MM.1S (cell line): ENCODE measurements around the gene KCNJ1.

Experiments
- DNase-seq: peaks from one replicate; pipeline ENCODE4 v3.0.0-alpha.2; 2015
- H2AFZ ChIP-seq: fragments of 300-600 bp; sonication (generic); 2 replicates; pipeline ENCODE4 v1.6.0; 2016; ENCODE audit warnings: antibody characterized with exemption, low read length
- H3F3A ChIP-seq: fragments of 300-600 bp; sonication (generic); 2 replicates; pipeline ENCODE4 v1.6.1; 2016; ENCODE audit warnings: mild to moderate bottlenecking, antibody characterized with exemption, low read length, moderate library complexity, mixed read lengths; ENCODE audit not compliant: insufficient read depth
- H3K27ac ChIP-seq: fragments of 300-600 bp; sonication (generic); 2 replicates; pipeline ENCODE4 v1.5.1; 2016; ENCODE audit warnings: mild to moderate bottlenecking, low read length
- H3K27me3 ChIP-seq: fragments of 300-600 bp; sonication (generic); replicated peaks from 2 replicates; pipeline ENCODE4 v1.6.0; 2016; ENCODE audit warnings: low read length; ENCODE audit not compliant: insufficient read depth
- H3K36me3 ChIP-seq: fragments of 300-600 bp; sonication (generic); replicated peaks from 2 replicates; pipeline ENCODE4 v1.6.1; 2016; ENCODE audit warnings: mild to moderate bottlenecking, low read length, mixed read lengths; ENCODE audit not compliant: insufficient read depth
- H3K4me1 ChIP-seq: fragments of 300-600 bp; sonication (generic); 2 replicates; pipeline ENCODE4 v1.6.1; 2016; ENCODE audit warnings: low read length, mixed read lengths
- H3K4me2 ChIP-seq: fragments of 300-600 bp; sonication (generic); 2 replicates; pipeline ENCODE4 v1.6.0; 2016; ENCODE audit warnings: low read depth, low read length
- H3K4me3 ChIP-seq: fragments of 300-600 bp; sonication (generic); 2 replicates; pipeline ENCODE4 v1.5.1; 2016; ENCODE audit warnings: low read length, mixed read lengths
- H3K79me2 ChIP-seq: fragments of 300-600 bp; sonication (generic); 2 replicates; pipeline ENCODE4 v1.6.1; 2016; ENCODE audit warnings: mixed run types, low read length, mixed read lengths
- H3K9ac ChIP-seq: fragments of 300-600 bp; sonication (generic); 2 replicates; pipeline ENCODE4 v1.6.1; 2016; ENCODE audit warnings: low read length, mixed read lengths
- H3K9me2 ChIP-seq: fragments of 300-600 bp; sonication (generic); replicated peaks from 2 replicates; pipeline ENCODE4 v1.6.1; 2016; ENCODE audit warnings: mild to moderate bottlenecking, low read length, mixed read lengths; ENCODE audit not compliant: insufficient read depth
- H3K9me3 ChIP-seq: fragments of 300-600 bp; sonication (generic); replicated peaks from 2 replicates; pipeline ENCODE4 v1.6.1; 2016; ENCODE audit warnings: mild to moderate bottlenecking, low read length, mixed read lengths; ENCODE audit not compliant: insufficient read depth
- H4K20me1 ChIP-seq: fragments of 300-600 bp; sonication (generic); 2 replicates; pipeline ENCODE4 v1.6.1; 2016; ENCODE audit warnings: mild to moderate bottlenecking, low read length, moderate library complexity, mixed read lengths; ENCODE audit not compliant: insufficient read depth
- CTCF ChIP-seq: fragments of 300-600 bp; sonication (generic); IDR thresholded peaks from 2 replicates; pipeline ENCODE4 v1.5.1; 2016; ENCODE audit warnings: antibody characterized with exemption, low read length, mixed read lengths
- EZH2 ChIP-seq: fragments of 300-600 bp; sonication (generic); optimal IDR thresholded peaks from 2 replicates; pipeline ENCODE3; 2017; ENCODE audit warnings: low read depth, mild to moderate bottlenecking, antibody characterized with exemption, low read length, mixed read lengths
- EZH2phosphoT487 ChIP-seq: fragments of 300-600 bp; sonication (generic); IDR thresholded peaks from 2 replicates; pipeline ENCODE4 v1.6.1; 2018; ENCODE audit warnings: antibody characterized with exemption, low read length

The KCNJ1 gene

GRCh38 chr11:128901653-128902514 is 34.8 kb upstream of the KCNJ1 start:
- Histone ChIP-seq H3K27me3 (no peaks in the 10 kb centered on the region; the same call in 1 of the 2 replicates), H4K20me1 (no peaks in the 10 kb centered on the region), H3K4me1 (no peaks in the 10 kb centered on the region), H3K4me2 (no peak overlapping the region), H3K9me3 (no peaks in the 10 kb centered on the region), H3F3A (no peaks in the 10 kb centered on the region), H3K9ac (no peak overlapping the region), H2AFZ (no peak overlapping the region), H3K27ac (no peak overlapping the region), H3K36me3 (no peaks in the 10 kb centered on the region), H3K79me2 (no peaks in the 10 kb centered on the region), H3K9me2 (no peaks in the 10 kb centered on the region), H3K4me3 (no peak overlapping the region)
- no peak for DNase-seq
- TF ChIP-seq CTCF (no peak), EZH2 (no peak), EZH2phosphoT487 (no peak)

GRCh38 chr11:128900468-128900867 is 33.4 kb upstream of the KCNJ1 start:
- DNase-seq: no peak
- Histone ChIP-seq H3K4me2 (no peak overlapping the region), H3F3A (no peaks in the 10 kb centered on the region), H3K36me3 (no peaks in the 10 kb centered on the region), H4K20me1 (no peaks in the 10 kb centered on the region), H3K27me3 (no peaks in the 10 kb centered on the region; the same call in 1 of the 2 replicates), H3K79me2 (no peaks in the 10 kb centered on the region), H3K4me3 (no peak overlapping the region), H3K4me1 (no peaks in the 10 kb centered on the region), H3K27ac (no peak overlapping the region), H2AFZ (no peak overlapping the region), H3K9me2 (no peaks in the 10 kb centered on the region), H3K9me3 (no peaks in the 10 kb centered on the region), H3K9ac (no peak overlapping the region)
- no peak for TF ChIP-seq EZH2
- no peak for TF ChIP-seq CTCF
- no peak for TF ChIP-seq EZH2phosphoT487

GRCh38 chr11:128898580-128899344 is 31.7 kb upstream of the KCNJ1 start:
- no peaks in the 10 kb centered on the region for H3K9me2 ChIP-seq
- TF ChIP-seq EZH2phosphoT487 (no peak), EZH2 (no peak), CTCF (no peak)
- no peaks in the 10 kb centered on the region for H3K36me3 ChIP-seq
- H4K20me1 ChIP-seq: no peaks in the 10 kb centered on the region
- H3K4me1 ChIP-seq: peaks cover 12% of the 10 kb centered on the region
- H3K27me3 ChIP-seq: no peaks in the 10 kb centered on the region
- H3K79me2 ChIP-seq: no peaks in the 10 kb centered on the region
- no peaks in the 10 kb centered on the region for H3K9me3 ChIP-seq
- DNase-seq: no peak
- H2AFZ ChIP-seq: no peak overlapping the region
- H3K9ac ChIP-seq: no peak overlapping the region
- no peak overlapping the region for H3K4me3 ChIP-seq
- no peak overlapping the region for H3K4me2 ChIP-seq
- no peak overlapping the region for H3K27ac ChIP-seq
- peaks cover 5% of the 10 kb centered on the region; the same call in 1 of the 2 replicates for H3F3A ChIP-seq
